RWPE2 (cell line): ENCODE measurements around the gene INPP5A.
A peak's percentile ranks its signal among the peaks of the same experiment; 100 is the strongest.

Source experiments
- ATAC-seq: fragments of 200-7000 bp; cut with Tn5 transposase; 3 replicates; pipeline ENCODE4 v1.9.1; 2021; ENCODE audit warnings: low read depth
- DNase-seq: peaks from one replicate; pipeline ENCODE4 v3.0.0-alpha.2; 2020; ENCODE audit warnings: low spot score
- H3K27ac ChIP-seq: fragments of 450-650 bp; 2 replicates; pipeline ENCODE4 v1.5.1; 2017; ENCODE audit warnings: mild to moderate bottlenecking; ENCODE audit not compliant: poor library complexity, severe bottlenecking
- H3K27me3 ChIP-seq: fragments of 250-450 bp; sonication (Bioruptor Pico); 2 replicates; pipeline ENCODE4 v1.5.1; 2021; ENCODE audit warnings: mild to moderate bottlenecking, moderate library complexity; ENCODE audit not compliant: insufficient read depth, poor library complexity, severe bottlenecking
- H3K36me3 ChIP-seq: fragments of 250-450 bp; sonication (Bioruptor Pico); 2 replicates; pipeline ENCODE4 v1.5.1; 2020; ENCODE audit warnings: low read depth, mild to moderate bottlenecking, moderate library complexity
- H3K4me1 ChIP-seq: fragments of 250-450 bp; sonication (Bioruptor Pico); 2 replicates; pipeline ENCODE4 v1.5.1; 2021; ENCODE audit warnings: mild to moderate bottlenecking, moderate library complexity; ENCODE audit not compliant: insufficient read depth, poor library complexity, severe bottlenecking
- H3K4me3 ChIP-seq: fragments of 250-450 bp; sonication (Bioruptor Pico); 2 replicates; pipeline ENCODE4 v1.5.1; 2021; ENCODE audit warnings: mild to moderate bottlenecking, moderate library complexity; ENCODE audit not compliant: severe bottlenecking
- H3K9me3 ChIP-seq: fragments of 250-450 bp; sonication (Bioruptor Pico); 2 replicates; pipeline ENCODE4 v1.5.1; 2021; ENCODE audit warnings: mild to moderate bottlenecking, moderate library complexity; ENCODE audit not compliant: severe bottlenecking
- CTCF ChIP-seq: fragments of 450-650 bp; IDR thresholded peaks from one replicate; pipeline ENCODE4 v1.5.1; 2017; ENCODE audit warnings: mild to moderate bottlenecking, moderate library complexity; ENCODE audit not compliant: poor library complexity, severe bottlenecking

The INPP5A gene

GRCh38 chr10:132665946-132666704 lies 128.5 kb downstream of the INPP5A start:
- TF ChIP-seq CTCF, result no peak
- peak overlapping the region; percentile 30 for H3K4me3 ChIP-seq
- no peaks in the 10 kb centered on the region for H3K27me3 ChIP-seq
- DNase-seq (peak; percentile 66), ATAC-seq (peak; percentile 85)
- peak overlapping the region; percentile 84 for H3K27ac ChIP-seq
- H3K9me3 ChIP-seq, result no peaks in the 10 kb centered on the region
- H3K4me1 ChIP-seq, result peaks cover 50% of the 10 kb centered on the region
- H3K36me3 ChIP-seq, result no peaks in the 10 kb centered on the region

GRCh38 chr10:132666705-132667341 lies 129.2 kb downstream of the INPP5A start:
- no peak for TF ChIP-seq CTCF
- H3K27ac ChIP-seq, result peak overlapping the region; percentile 84
- no peak for ATAC-seq
- 0 out of 2 replicates have a peak, but pooled peaks cover 2% of the 10 kb centered on the region for H3K36me3 ChIP-seq
- peaks cover 50% of the 10 kb centered on the region for H3K4me1 ChIP-seq
- peak overlapping the region; percentile 30 for H3K4me3 ChIP-seq
- peak; percentile 21 for DNase-seq
- no peaks in the 10 kb centered on the region for H3K9me3 ChIP-seq
- no peaks in the 10 kb centered on the region for H3K27me3 ChIP-seq

GRCh38 chr10:132667342-132668047 lies 129.9 kb downstream of the INPP5A start:
- peak overlapping the region; percentile 84 for H3K27ac ChIP-seq
- H3K9me3 ChIP-seq, result no peaks in the 10 kb centered on the region
- DNase-seq (peak; percentile 22), ATAC-seq (no peak)
- no peaks in the 10 kb centered on the region for H3K27me3 ChIP-seq
- peak overlapping the region; percentile 30 for H3K4me3 ChIP-seq
- no peak for TF ChIP-seq CTCF
- H3K4me1 ChIP-seq, result peaks cover 50% of the 10 kb centered on the region
- H3K36me3 ChIP-seq, result 0 out of 2 replicates have a peak, but pooled peaks cover 3% of the 10 kb centered on the region

- Histone ChIP-seq H3K4me3 (peak overlapping the region; percentile 30), H3K27ac (peak overlapping the region; percentile 84), H3K27me3 (no peaks in the 10 kb centered on the region), H3K9me3 (no peaks in the 10 kb centered on the region), H3K36me3 (0 out of 2 replicates have a peak, but pooled peaks cover 3% of the 10 kb centered on the region), H3K4me1 (peaks cover 50% of the 10 kb centered on the region)
- DNase-seq (peak; percentile 15), ATAC-seq (no peak)
- no peak for TF ChIP-seq CTCF
Observed at GRCh38 chr10:132668048-132668394, 130.4 kb downstream of the INPP5A start.
